ENCODE data around the gene HRH2. TPM values are rescaled to one million over a fixed set of nuclear protein-coding genes. Genes with fewer than 3 reads are reported as not detected.
"Not testable (repeated sequence)": the region's sequence is repeated elsewhere in the genome, so short reads cannot be mapped to it uniquely, and the experiment has no call there.

Gene HRH2
- total RNA-seq, 1 donor from 2014 or later: 0.26 TPM

GRCh38 chr5:175642998-175643397, 14.9 kb upstream of the HRH2 start:
- no peak for DNase-seq (ENCODE audit: low read depth, low spot score)

GRCh38 chr5:175646251-175646650, 11.6 kb upstream of the HRH2 start:
- no peak for DNase-seq (ENCODE audit: low read depth, low spot score)

GRCh38 chr5:175649967-175650366, 7.9 kb upstream of the HRH2 start:
- no peak for DNase-seq (ENCODE audit: low read depth, low spot score)

- DNase-seq (ENCODE audit: low read depth, low spot score): not testable (repeated sequence)
These were observed 7.3 kb upstream of the HRH2 start for GRCh38 chr5:175650430-175651205.

GRCh38 chr5:175652741-175653663, 4.9 kb upstream of the HRH2 start:
- no peak for DNase-seq (ENCODE audit: low read depth, low spot score)

GRCh38 chr5:175653763-175654162, 4.1 kb upstream of the HRH2 start:
- no peak for DNase-seq (ENCODE audit: low read depth, low spot score)

GRCh38 chr5:175654339-175654738, 3.5 kb upstream of the HRH2 start:
- DNase-seq (ENCODE audit: low read depth, low spot score): no peak

- no peak for DNase-seq (ENCODE audit: low read depth, low spot score)
These were observed 3.1 kb upstream of the HRH2 start for GRCh38 chr5:175654807-175655206.

GRCh38 chr5:175655411-175655810, 2.5 kb upstream of the HRH2 start:
- no peak for DNase-seq (ENCODE audit: low read depth, low spot score)

- no peak for DNase-seq (ENCODE audit: low read depth, low spot score)
These were observed 905 bp upstream of the HRH2 start for GRCh38 chr5:175656966-175657365.

GRCh38 chr5:175658299-175659145, 651 bp downstream of the HRH2 start:
- no peak for DNase-seq (ENCODE audit: low read depth, low spot score)

GRCh38 chr5:175659546-175660253, 1.8 kb downstream of the HRH2 start:
- DNase-seq (ENCODE audit: low read depth, low spot score): peak; percentile 57

GRCh38 chr5:175663186-175664184, 5.6 kb downstream of the HRH2 start:
- DNase-seq (ENCODE audit: low read depth, low spot score): no peak

- no peak for DNase-seq (ENCODE audit: low read depth, low spot score)
These were observed 6.9 kb downstream of the HRH2 start for GRCh38 chr5:175664723-175665122.

GRCh38 chr5:175666216-175666615, 8.3 kb downstream of the HRH2 start:
- DNase-seq (ENCODE audit: low read depth, low spot score): no peak

GRCh38 chr5:175668006-175668405, 10.1 kb downstream of the HRH2 start:
- no peak for DNase-seq (ENCODE audit: low read depth, low spot score)

- DNase-seq (ENCODE audit: low read depth, low spot score): no peak
These were observed 12.5 kb downstream of the HRH2 start for GRCh38 chr5:175670372-175670771.

GRCh38 chr5:175671013-175671412, 13.1 kb downstream of the HRH2 start:
- DNase-seq (ENCODE audit: low read depth, low spot score): no peak

GRCh38 chr5:175672976-175673648, 15.2 kb downstream of the HRH2 start:
- no peak for DNase-seq (ENCODE audit: low read depth, low spot score)

Data from pulmonary artery endothelial cell (primary cell).